GM13977 (cell line): ENCODE measurements around the gene WDR5B.

Source experiments
- DNase-seq: peaks from one replicate; pipeline ENCODE4 v3.0.0; 2012; ENCODE audit warnings: low spot score
- CTCF ChIP-seq: IDR thresholded peaks from 2 replicates; pipeline ENCODE4 v1.5.1; 2012; ENCODE audit warnings: mild to moderate bottlenecking, control low read depth; ENCODE audit not compliant: insufficient read depth; ENCODE audit errors: extremely low read depth, missing control alignments
- in situ Hi-C: fragments of 300-500 bp; cut with MboI; formaldehyde crosslinking; loops from one replicate; pipeline ENCODE4 v1.12.0; 2022; ENCODE audit warnings: low sequenced_read_pairs, low pct_unique_long_range_greater_than_20kb, mixed read lengths, inconsistent platforms; ENCODE audit not compliant: unreplicated experiment

The WDR5B gene

DNA sequence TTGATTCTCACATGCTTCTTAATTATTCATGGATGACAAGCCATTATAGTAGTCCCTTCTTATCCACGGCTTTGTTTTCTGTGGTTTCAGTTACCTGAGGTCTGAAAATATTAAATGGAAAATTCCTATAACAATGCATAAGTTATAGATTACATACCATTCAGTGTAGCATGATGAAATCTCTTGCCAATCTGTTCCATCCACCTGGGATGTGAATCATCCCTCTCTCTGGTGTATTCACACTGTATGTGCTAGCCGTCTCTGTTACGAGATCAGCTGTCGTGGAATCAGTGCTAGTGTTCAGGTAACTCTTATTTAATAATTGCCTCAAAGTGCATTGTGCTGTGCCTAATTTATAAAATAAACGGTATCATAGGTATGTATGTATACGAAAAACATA, 5.2 kb downstream of the WDR5B start:
- DNase-seq, result no peak
- TF ChIP-seq CTCF, result no peak
- in situ Hi-C loops, result no loop called here

- in situ Hi-C loops, result no loop called here
- no peak for DNase-seq
- no peak for TF ChIP-seq CTCF
Measured at GRCh38 chr3:122410111-122410510, 5.8 kb downstream of the WDR5B start.

DNA sequence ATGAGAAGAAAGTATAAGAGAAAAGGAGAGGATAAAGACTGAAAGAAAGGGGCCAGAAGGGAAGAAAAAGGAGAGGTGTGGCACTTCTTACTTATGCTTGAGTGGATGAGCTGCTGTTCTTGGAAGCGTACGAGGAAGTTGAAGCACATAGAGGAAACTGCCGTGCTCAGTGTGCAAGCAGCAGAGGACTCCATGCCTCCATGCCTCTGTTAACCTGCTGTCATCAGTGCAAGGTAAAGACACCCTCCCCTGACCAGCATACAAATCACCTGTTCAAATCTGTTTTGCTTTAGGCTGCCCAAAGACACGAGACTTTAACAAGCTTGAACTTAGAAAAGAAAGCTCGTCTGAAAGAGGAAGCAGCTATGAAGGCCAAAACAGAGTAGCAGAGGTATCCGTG, 6.4 kb downstream of the WDR5B start:
- no peak for TF ChIP-seq CTCF
- DNase-seq, result no peak
- in situ Hi-C loops, result no loop called here

DNA sequence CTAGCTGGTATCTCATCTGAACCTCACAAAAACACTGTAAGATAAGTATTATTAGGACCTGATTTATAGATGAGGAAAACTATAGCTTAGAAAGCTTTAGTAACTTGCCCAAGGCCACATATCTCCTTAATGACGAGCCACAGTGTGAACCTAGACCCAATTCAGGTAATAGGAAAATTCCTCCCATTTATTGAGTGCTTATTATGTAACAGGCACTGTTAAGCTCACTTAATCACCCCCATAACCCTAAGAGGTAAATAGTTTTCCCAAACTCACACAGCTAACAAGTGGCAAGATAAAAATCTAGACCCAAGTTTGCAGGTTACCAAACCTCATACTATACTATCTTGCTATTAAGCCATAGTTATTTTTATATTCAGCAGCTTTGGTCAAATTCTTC, 7.9 kb downstream of the WDR5B start:
- DNase-seq, result no peak
- in situ Hi-C loops, result no loop called here
- no peak for TF ChIP-seq CTCF

DNA sequence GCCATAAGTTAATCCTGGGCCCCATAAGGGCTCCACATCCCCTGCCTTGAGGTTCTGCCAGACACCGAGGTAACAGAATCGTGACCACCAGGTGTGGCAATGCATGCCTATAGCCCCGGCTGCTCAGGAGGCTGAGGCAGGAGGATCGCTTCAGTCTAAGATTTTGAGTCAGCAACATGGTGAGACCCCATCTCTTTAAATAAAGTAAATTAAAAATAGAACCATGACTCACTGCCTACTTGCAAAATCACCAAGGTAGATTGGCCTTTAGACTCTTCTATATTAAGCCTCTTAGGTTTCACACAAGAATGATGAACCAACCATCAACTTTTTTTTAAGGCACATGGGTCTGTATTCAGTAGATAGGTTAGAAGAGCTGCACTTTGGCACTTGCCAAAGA, 9.7 kb downstream of the WDR5B start:
- TF ChIP-seq CTCF, result no peak
- peak; percentile 18 for DNase-seq
- in situ Hi-C loops, result no loop called here

DNA sequence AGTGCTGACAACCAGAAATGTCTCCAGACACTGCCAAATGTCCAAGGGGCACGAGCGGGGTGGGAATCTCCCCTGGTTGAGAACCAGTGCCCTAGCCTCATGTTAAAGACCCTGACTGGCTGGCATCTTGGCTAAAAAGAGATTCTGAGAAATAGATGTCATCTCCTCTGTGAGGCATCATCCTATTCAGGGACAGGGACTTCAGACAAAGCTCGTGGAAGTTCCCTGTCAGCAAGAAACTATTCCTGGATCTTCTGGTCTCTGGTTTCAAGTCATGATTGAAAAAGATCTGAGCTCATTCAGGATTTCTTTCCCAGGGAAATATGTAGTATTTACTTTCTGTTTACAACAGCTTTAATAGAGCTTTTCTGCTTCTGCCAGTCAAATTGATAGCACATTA, 10.8 kb downstream of the WDR5B start:
- no peak for TF ChIP-seq CTCF
- in situ Hi-C loops, result no loop called here
- no peak for DNase-seq

GRCh38 chr3:122403489-122403888, 12.4 kb downstream of the WDR5B start:
- no peak for DNase-seq
- in situ Hi-C loops, result no loop called here
- TF ChIP-seq CTCF, result no peak
